CD4-positive, alpha-beta T cell (primary cell): ENCODE data around the gene HACL1. TPM values are rescaled to one million over a fixed set of nuclear protein-coding genes. Genes with fewer than 3 reads are reported as not detected.

Experiments used
- ATAC-seq: fragments of 200-7000 bp; cut with Tn5 transposase; one replicate; pipeline ENCODE4 v1.10.0; 2022; ENCODE audit warnings: mild to moderate bottlenecking; ENCODE audit not compliant: poor library complexity
- CTCF ChIA-PET: fragments of 350-600 bp; sonication (Branson Sonifier 250); formaldehyde crosslinking; loops from one replicate; lab custom pipeline; 2021; ENCODE audit warnings: antibody characterized with exemption, inconsistent platforms; lab: Charles Lee
- POLR2A ChIA-PET: fragments of 350-600 bp; sonication (Branson Sonifier 250); formaldehyde crosslinking; loops from one replicate; lab custom pipeline; 2021; ENCODE audit warnings: antibody characterized with exemption, inconsistent platforms; lab: Charles Lee
- DNase-seq, 14 experiments: peaks; one replicate each; pipeline ENCODE4 v3.0.0-alpha.2; 2013 to 2020; ENCODE audit warnings: mixed read lengths in 2 of 14
- H3K27ac ChIP-seq, 2 donors: one replicate each; pipeline versions ENCODE4 v1.5.1 to v1.7.0; 2013; ENCODE audit warnings: low read length in 2 of 2, low read depth in 1 of 2, mild to moderate bottlenecking in 1 of 2
- H3K27me3 ChIP-seq, 2 experiments: 1 replicate in 1 of 2; 2 replicates in 1 of 2; pipeline versions ENCODE4 v1.6.1 to v1.7.0; 2013; ENCODE audit warnings: low read length in 2 of 2, control low read depth in 1 of 2, mild to moderate bottlenecking in 1 of 2, moderate library complexity in 1 of 2; ENCODE audit not compliant: insufficient read depth in 2 of 2, control insufficient read depth in 1 of 2
- H3K36me3 ChIP-seq: one replicate; pipeline ENCODE4 v1.6.1; 2013; ENCODE audit warnings: low read length, control low read depth; ENCODE audit not compliant: insufficient read depth
- H3K4me1 ChIP-seq: one replicate; pipeline ENCODE4 v1.6.1; 2013; ENCODE audit warnings: low read length, control low read depth; ENCODE audit not compliant: insufficient read depth
- H3K4me3 ChIP-seq: one replicate; pipeline ENCODE4 v1.5.1; 2013; ENCODE audit warnings: mild to moderate bottlenecking, low read length, moderate library complexity
- H3K9me3 ChIP-seq, 2 experiments: 1 replicate in 1 of 2; 2 replicates in 1 of 2; pipeline versions ENCODE4 v1.6.1 to v1.7.0; 2013; ENCODE audit warnings: low read length in 2 of 2, mild to moderate bottlenecking in 2 of 2, control low read depth in 1 of 2, moderate library complexity in 1 of 2; ENCODE audit not compliant: control insufficient read depth in 1 of 2, insufficient read depth in 1 of 2
- H3K27ac Mint-ChIP-seq: one replicate; pipeline ENCODE4 v1.8.0; 2020; ENCODE audit warnings: mixed read lengths
- H3K27me3 Mint-ChIP-seq: one replicate; pipeline ENCODE4 v1.8.0; 2021; ENCODE audit warnings: mixed read lengths
- H3K36me3 Mint-ChIP-seq: one replicate; pipeline ENCODE4 v1.8.0; 2021; ENCODE audit warnings: low read depth, mixed read lengths
- H3K4me1 Mint-ChIP-seq: one replicate; pipeline ENCODE4 v1.8.0; 2021; ENCODE audit warnings: low read depth, mixed read lengths
- H3K4me3 Mint-ChIP-seq: one replicate; pipeline ENCODE4 v1.8.0; 2020; ENCODE audit warnings: mild to moderate bottlenecking, mixed read lengths
- H3K9me3 Mint-ChIP-seq: one replicate; pipeline ENCODE4 v1.8.0; 2020; ENCODE audit warnings: mixed read lengths
- CTCF ChIP-seq: fragments of 200-600 bp; IDR thresholded peaks from one replicate; pipeline ENCODE4 v1.8.0; 2022; ENCODE audit warnings: antibody characterized with exemption, mild to moderate bottlenecking
- intact Hi-C, 2 experiments: fragments of 100-400 bp; cut with DNase I in 1 of 2; cut with micrococcal nuclease in 1 of 2; formaldehyde crosslinking; loops; one replicate each; pipeline versions ENCODE4 v1.15.1 to v1.9.0; 2023 to 2025; cut with DNase I, micrococcal nuclease
- total RNA-seq, 174 experiments: library from RNA in 2 of 174; stranded (reverse) in 2 of 174; gene quantifications; one replicate each; pipeline ENCODE4 v1.2.3 and lab custom pipeline; 2021 to 2026

The HACL1 gene
- total RNA-seq, 2 experiments from 2014 or later = 26.6 to 33.2 TPM

GRCh38 chr3:15585111-15585845, 16.1 kb downstream of the HACL1 start:
- Histone ChIP-seq H3K36me3 (peaks cover 89% of the 10 kb centered on the region), H3K4me1 (no peaks in the 10 kb centered on the region), H3K27me3 (no peaks in the 10 kb centered on the region), H3K27ac (no peak overlapping the region), H3K4me3 (no peak overlapping the region), H3K9me3 (no peaks in the 10 kb centered on the region)
- ChIA-PET CTCF (no interaction called here), POLR2A (interaction anchor here (1.3 kb wide), 1 partner anchor 17 kb away, joined by 4 read pairs; no protein-coding TSS in a partner anchor)
- DNase-seq (no peak), ATAC-seq (no peak)
- no peak overlapping the region for H3K4me3 Mint-ChIP-seq
- H3K27me3 Mint-ChIP-seq = no peaks in the 10 kb centered on the region
- no peaks in the 10 kb centered on the region for H3K4me1 Mint-ChIP-seq
- TF ChIP-seq CTCF = no peak
- intact Hi-C loops = no loop called here
- no peak overlapping the region for H3K27ac Mint-ChIP-seq
- H3K36me3 Mint-ChIP-seq = peaks cover 90% of the 10 kb centered on the region
- H3K9me3 Mint-ChIP-seq = no peaks in the 10 kb centered on the region

- Mint-ChIP-seq H3K27me3 (no peaks in the 10 kb centered on the region), H3K36me3 (peaks cover 89% of the 10 kb centered on the region), H3K9me3 (no peaks in the 10 kb centered on the region), H3K27ac (no peak overlapping the region), H3K4me3 (no peak overlapping the region), H3K4me1 (no peaks in the 10 kb centered on the region)
- no peak for TF ChIP-seq CTCF
- Histone ChIP-seq H3K9me3 (no peaks in the 10 kb centered on the region), H3K4me3 (no peak overlapping the region), H3K36me3 (peaks cover 87% of the 10 kb centered on the region), H3K27ac (no peak overlapping the region), H3K4me1 (no peaks in the 10 kb centered on the region), H3K27me3 (no peaks in the 10 kb centered on the region)
- CTCF ChIA-PET = no interaction called here
- intact Hi-C loops = no loop called here
- ATAC-seq (no peak), DNase-seq (no peak)
- POLR2A ChIA-PET = no interaction called here
Observed at GRCh38 chr3:15581471-15582394, 19.6 kb downstream of the HACL1 start.

GRCh38 chr3:15579051-15579450, 22.3 kb downstream of the HACL1 start:
- Mint-ChIP-seq H3K27me3 (no peaks in the 10 kb centered on the region), H3K27ac (no peak overlapping the region), H3K4me1 (no peaks in the 10 kb centered on the region), H3K36me3 (peaks cover 77% of the 10 kb centered on the region), H3K4me3 (no peak overlapping the region), H3K9me3 (no peaks in the 10 kb centered on the region)
- no peaks in the 10 kb centered on the region for H3K4me1 ChIP-seq
- no peaks in the 10 kb centered on the region for H3K9me3 ChIP-seq
- DNase-seq = no peak
- H3K27me3 ChIP-seq = no peaks in the 10 kb centered on the region
- intact Hi-C loops = no loop called here
- TF ChIP-seq CTCF = no peak
- ATAC-seq = no peak
- peaks cover 68% of the 10 kb centered on the region for H3K36me3 ChIP-seq
- POLR2A ChIA-PET = no interaction called here
- H3K27ac ChIP-seq = no peak overlapping the region
- no peak overlapping the region for H3K4me3 ChIP-seq
- CTCF ChIA-PET = no interaction called here
